Stimulated activated naive CD8-positive, alpha-beta T cell treated with anti-CD3 and anti-CD28 coated beads, Interleukin-15, Interleukin-2, amounts not matched to agents 100 U/mL and 50 U/mL, for 24 hours (primary cell): ENCODE data around the gene MED16.
"Not testable (repeated sequence)": the region's sequence is repeated elsewhere in the genome, so short reads cannot be mapped to it uniquely, and the experiment has no call there.

Source experiments
- ATAC-seq: fragments of 150-1000 bp; cut with Tn5 transposase; one replicate; pipeline ENCODE4 v1.10.0; 2021
- DNase-seq: peaks from one replicate; pipeline ENCODE4 v3.0.0; 2021

Gene MED16

GRCh38 chr19:888581-889385 lies 4.2 kb downstream of the MED16 start:
- ATAC-seq (no peak), DNase-seq (peak; percentile 34)

GRCh38 chr19:887599-887998 lies 5.4 kb downstream of the MED16 start:
- ATAC-seq (no peak), DNase-seq (no peak)

- no peak for ATAC-seq
- no peak for DNase-seq
Observed at GRCh38 chr19:887072-887471, 5.9 kb downstream of the MED16 start.

- DNase-seq = no peak
- no peak for ATAC-seq
Observed at GRCh38 chr19:885536-886224, 7.3 kb downstream of the MED16 start.

GRCh38 chr19:884420-885211 lies 8.4 kb downstream of the MED16 start:
- ATAC-seq (no peak), DNase-seq (no peak)

GRCh38 chr19:883661-884211 lies 9.3 kb downstream of the MED16 start:
- ATAC-seq (no peak), DNase-seq (no peak)

- ATAC-seq = no peak
- DNase-seq = no peak
Observed at GRCh38 chr19:882871-883497, 10.0 kb downstream of the MED16 start.

- DNase-seq (no peak), ATAC-seq (no peak)
Observed at GRCh38 chr19:881385-882071, 11.5 kb downstream of the MED16 start.

GRCh38 chr19:879711-880438 lies 13.1 kb downstream of the MED16 start:
- no peak for DNase-seq
- ATAC-seq = no peak

GRCh38 chr19:878751-879561 lies 14.0 kb downstream of the MED16 start:
- ATAC-seq, DNase-seq: not testable (repeated sequence)

- not testable (repeated sequence) for ATAC-seq, DNase-seq
Observed at GRCh38 chr19:877992-878660, 14.9 kb downstream of the MED16 start.

- ATAC-seq = no peak
Observed at GRCh38 chr19:876780-877314, 16.1 kb downstream of the MED16 start.

GRCh38 chr19:876089-876488 lies 16.9 kb downstream of the MED16 start:
- DNase-seq (no peak), ATAC-seq (no peak)

More at GRCh38 chr19:876780-877314, 16.1 kb downstream of the MED16 start:
- no peak for DNase-seq

- no peak for DNase-seq
- no peak for ATAC-seq
Observed at GRCh38 chr19:875265-875879, 17.6 kb downstream of the MED16 start.

- no peak for ATAC-seq
- DNase-seq = no peak
Observed at GRCh38 chr19:873561-874041, 19.4 kb downstream of the MED16 start.

- DNase-seq = peak; percentile 76
- ATAC-seq = peak; percentile 76
Observed at GRCh38 chr19:873084-873483, 19.9 kb downstream of the MED16 start.

- ATAC-seq (peak; percentile 68), DNase-seq (peak; percentile 85)
Observed at GRCh38 chr19:872266-872951, 20.6 kb downstream of the MED16 start.
